Neural cell (in vitro differentiated cells): Measurements from ENCODE around the gene SLC8A3. TPM values are rescaled to one million over a fixed set of nuclear protein-coding genes. Genes with fewer than 3 reads are reported as not detected.

Experiments used
- H2AFZ ChIP-seq: fragments of 200-600, 300-800 bp; sonication (generic), shearing (Covaris generic); 2 replicates; pipeline ENCODE4 v1.6.0; 2014; ENCODE audit warnings: low read depth, mild to moderate bottlenecking, antibody characterized with exemption, low read length, moderate library complexity
- H3F3A ChIP-seq: fragments of 200-600 bp; shearing (Covaris generic); 2 replicates; pipeline ENCODE4 v1.6.1; 2016; ENCODE audit warnings: mild to moderate bottlenecking, moderate library complexity, mixed read lengths, antibody characterized with exemption, low read length; ENCODE audit not compliant: insufficient read depth, poor library complexity, severe bottlenecking
- H3K27ac ChIP-seq: fragments of 200-600, 300-800 bp; sonication (generic), shearing (Covaris generic); 2 replicates; pipeline ENCODE4 v1.5.1; 2014; ENCODE audit warnings: mild to moderate bottlenecking, low read length, moderate library complexity
- H3K27me3 ChIP-seq: fragments of 300-800, 200-600 bp; sonication (generic), shearing (Covaris generic); 2 replicates; pipeline ENCODE4 v1.6.0; 2014; ENCODE audit warnings: mild to moderate bottlenecking, low read depth, low read length, moderate library complexity; ENCODE audit not compliant: insufficient read depth
- H3K36me3 ChIP-seq: fragments of 300-800, 200-600 bp; sonication (generic), shearing (Covaris generic); 2 replicates; pipeline ENCODE4 v1.5.1; 2014; ENCODE audit warnings: mild to moderate bottlenecking, antibody characterized with exemption, low read length, moderate library complexity; ENCODE audit not compliant: insufficient read depth
- H3K4me2 ChIP-seq: fragments of 300-800, 200-600 bp; sonication (generic), shearing (Covaris generic); 2 replicates; pipeline ENCODE4 v1.6.0; 2014; ENCODE audit warnings: mild to moderate bottlenecking, low read length
- H3K4me3 ChIP-seq: fragments of 300-800, 200-600 bp; sonication (generic), shearing (Covaris generic); 2 replicates; pipeline ENCODE4 v1.5.1; 2014; ENCODE audit warnings: mild to moderate bottlenecking, low read length, moderate library complexity
- H3K79me2 ChIP-seq: fragments of 200-600 bp; shearing (Covaris generic); replicated peaks from 2 replicates; pipeline ENCODE4 v1.6.0; 2014; ENCODE audit warnings: mild to moderate bottlenecking, low read length, moderate library complexity; ENCODE audit not compliant: insufficient read depth
- H3K9ac ChIP-seq: fragments of 300-800, 200-600 bp; sonication (generic), shearing (Covaris generic); 2 replicates; pipeline ENCODE4 v1.6.1; 2016; ENCODE audit warnings: mild to moderate bottlenecking, low read length, mixed read lengths
- H3K9me2 ChIP-seq: fragments of 200-600 bp; shearing (Covaris generic); 2 replicates; pipeline ENCODE4 v1.6.1; 2016; ENCODE audit warnings: mild to moderate bottlenecking, low read length, mixed read lengths; ENCODE audit not compliant: insufficient read depth
- H3K9me3 ChIP-seq: fragments of 200-600, 300-800 bp; sonication (generic), shearing (Covaris generic); 2 replicates; pipeline ENCODE4 v1.6.1; 2016; ENCODE audit warnings: mild to moderate bottlenecking, mixed run types, low read length, moderate library complexity, mixed read lengths
- H4K20me1 ChIP-seq: fragments of 200-600 bp; shearing (Covaris generic); 2 replicates; pipeline ENCODE4 v1.6.1; 2016; ENCODE audit warnings: mild to moderate bottlenecking, mixed run types; ENCODE audit not compliant: insufficient read depth
- CTCF ChIP-seq: fragments of 450-650 bp; IDR thresholded peaks from 2 replicates; pipeline ENCODE4 v1.5.1; 2014; ENCODE audit warnings: antibody characterized with exemption, mild to moderate bottlenecking, moderate library complexity; ENCODE audit not compliant: poor library complexity, severe bottlenecking
- EP300 ChIP-seq: fragments of 450-650 bp; conservative IDR thresholded peaks from 2 replicates; pipeline ENCODE4 v1.6.1; 2014; ENCODE audit warnings: antibody characterized with exemption, mild to moderate bottlenecking, moderate library complexity; ENCODE audit not compliant: poor library complexity, severe bottlenecking
- EZH2 ChIP-seq: fragments of 200-600, 300-800 bp; shearing (Covaris generic), sonication (generic); IDR thresholded peaks from 2 replicates; pipeline ENCODE4 v1.6.1; 2014; ENCODE audit warnings: antibody characterized with exemption, low read length, borderline replicate concordance, mild to moderate bottlenecking; ENCODE audit not compliant: insufficient read depth, poor library complexity, severe bottlenecking
- MXI1 ChIP-seq: fragments of 450-650 bp; conservative IDR thresholded peaks from 2 replicates; pipeline ENCODE4 v1.6.1; 2014; ENCODE audit warnings: antibody characterized with exemption, mild to moderate bottlenecking; ENCODE audit not compliant: poor library complexity, severe bottlenecking
- POLR2AphosphoS5 ChIP-seq: IDR thresholded peaks from 2 replicates; pipeline ENCODE4 v1.6.1; 2012
- RAD21 ChIP-seq: fragments of 450-650 bp; conservative IDR thresholded peaks from 2 replicates; pipeline ENCODE4 v1.6.1; 2014; ENCODE audit warnings: antibody characterized with exemption, mild to moderate bottlenecking, moderate library complexity
- REST ChIP-seq: IDR thresholded peaks from 2 replicates; pipeline ENCODE4 v1.6.1; 2012; ENCODE audit warnings: borderline replicate concordance
- SMC3 ChIP-seq: fragments of 450-650 bp; conservative IDR thresholded peaks from 2 replicates; pipeline ENCODE4 v1.6.1; 2014; ENCODE audit warnings: antibody characterized with exemption, mild to moderate bottlenecking, moderate library complexity; ENCODE audit not compliant: poor library complexity
- TAF1 ChIP-seq: IDR thresholded peaks from 2 replicates; pipeline ENCODE4 v1.6.1; 2012; ENCODE audit warnings: low read depth
- polyA plus RNA-seq: library from polyadenylated mRNA; depleted of rRNA; stranded (reverse); fragments of >200 nt; gene quantifications from 2 replicates; pipeline ENCODE4 v1.2.3, GENCODE V29; 2014

SLC8A3 gene
- polyA plus RNA-seq, 1 donor from 2014 or later = 2.9 TPM

- H2AFZ ChIP-seq = no peak overlapping the region
Observed at GRCh38 chr14:69996216-69996615, 192.5 kb downstream of the SLC8A3 start.

More at GRCh38 chr14:69996216-69996615, 192.5 kb downstream of the SLC8A3 start:
- no peaks in the 10 kb centered on the region for H3K36me3 ChIP-seq
- no peaks in the 10 kb centered on the region for H3K9me2 ChIP-seq
- H3K27ac ChIP-seq = no peak overlapping the region
- H3K4me2 ChIP-seq = no peak overlapping the region
- H3K27me3 ChIP-seq = no peaks in the 10 kb centered on the region
- no peaks in the 10 kb centered on the region for H4K20me1 ChIP-seq
- no peak overlapping the region for H3K4me3 ChIP-seq
- no peak for TF ChIP-seq EP300
- TF ChIP-seq REST = no peak
- TF ChIP-seq RAD21 = no peak
- no peak for TF ChIP-seq CTCF
- TF ChIP-seq EZH2 = no peak
- no peak for TF ChIP-seq POLR2AphosphoS5
- TF ChIP-seq TAF1 = no peak
- TF ChIP-seq MXI1 = no peak
- no peak for TF ChIP-seq SMC3
- H3K79me2 ChIP-seq = no peaks in the 10 kb centered on the region
- H3K9me3 ChIP-seq = no peaks in the 10 kb centered on the region
- H3F3A ChIP-seq = no peaks in the 10 kb centered on the region
- no peak overlapping the region for H3K9ac ChIP-seq

Other genes starting within 250 kb of the SLC8A3 start
- gene COX16, start 170.7 kb upstream of the SLC8A3 start, polyA plus RNA-seq = 149 and 189 TPM in 2 replicates
- gene SYNJ2BP, start 228.1 kb upstream of the SLC8A3 start, polyA plus RNA-seq = 27.0 and 27.7 TPM in 2 replicates